ENCODE results near the gene NDFIP1.

Gene NDFIP1

DNA sequence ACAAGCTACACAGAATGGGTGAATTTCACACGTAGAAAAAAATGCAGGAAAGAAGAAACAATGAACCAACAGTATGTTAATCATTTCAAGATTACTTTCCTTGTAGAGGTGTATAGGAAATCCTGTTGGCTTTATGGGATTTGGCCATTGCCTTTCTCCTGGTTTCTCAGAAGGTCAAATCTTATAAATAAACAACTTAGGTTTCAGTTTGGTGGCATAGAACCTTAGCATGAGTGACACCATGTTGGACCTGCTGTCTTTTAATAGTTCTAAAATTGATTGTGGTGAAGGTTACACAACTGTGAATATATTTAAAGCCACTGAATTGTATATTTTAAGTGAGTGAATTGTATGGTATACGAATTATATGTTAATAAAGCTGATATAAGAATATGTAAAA is 16.7 kb upstream of the NDFIP1 start:
- DNase-seq, result no peak

DNA sequence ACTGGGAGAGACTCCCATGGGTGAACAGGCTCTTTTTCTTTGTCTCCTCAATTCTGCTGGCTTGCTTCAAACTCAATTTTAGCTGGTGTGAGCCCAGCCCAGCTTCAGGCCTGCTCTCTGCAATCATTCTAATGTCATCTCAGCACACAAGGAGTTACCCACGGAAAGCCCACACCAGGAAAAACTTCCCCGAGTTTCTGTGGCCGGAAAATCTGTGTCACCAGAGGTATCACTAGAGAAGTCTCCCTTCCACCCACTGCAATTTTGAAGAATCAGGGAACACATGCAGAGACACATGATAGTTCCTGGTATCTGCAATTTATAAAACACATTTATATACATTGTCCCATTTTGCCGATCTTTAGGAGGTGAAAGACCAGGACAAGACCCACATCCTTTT is 13.5 kb upstream of the NDFIP1 start:
- DNase-seq, result no peak

DNA sequence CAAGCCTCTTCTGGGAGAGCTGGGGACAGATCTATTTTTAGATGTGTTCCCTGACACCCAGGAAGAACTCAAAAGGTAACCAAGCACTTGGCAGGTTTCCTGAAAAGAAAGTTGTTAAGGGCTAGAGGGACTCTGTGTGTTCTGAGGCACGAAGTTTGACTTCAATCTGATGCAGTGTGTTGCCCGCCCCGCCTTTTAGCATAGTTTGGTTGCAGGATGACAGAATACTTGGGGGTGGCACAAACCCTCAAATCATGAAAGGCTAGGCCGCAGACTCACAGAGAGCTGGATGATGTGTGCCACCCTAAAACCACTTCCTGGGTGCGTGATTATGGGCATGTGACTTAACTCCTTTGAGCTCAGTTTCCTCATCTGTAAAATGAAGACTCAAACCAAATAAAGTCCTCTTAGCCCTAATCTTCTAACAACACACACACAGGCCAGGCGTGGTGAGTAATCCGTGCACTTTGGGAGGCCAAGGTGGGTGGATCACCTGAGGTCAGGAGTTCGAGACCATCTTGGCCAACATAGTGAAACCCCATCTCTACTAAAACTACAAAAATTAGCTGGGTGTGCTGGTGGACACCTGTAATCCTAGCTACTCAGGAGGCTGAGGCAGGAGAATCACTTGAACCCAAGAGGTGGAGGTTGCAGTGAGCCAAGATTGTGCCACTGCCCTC is 12.8 kb upstream of the NDFIP1 start:
- DNase-seq, result no peak

DNA sequence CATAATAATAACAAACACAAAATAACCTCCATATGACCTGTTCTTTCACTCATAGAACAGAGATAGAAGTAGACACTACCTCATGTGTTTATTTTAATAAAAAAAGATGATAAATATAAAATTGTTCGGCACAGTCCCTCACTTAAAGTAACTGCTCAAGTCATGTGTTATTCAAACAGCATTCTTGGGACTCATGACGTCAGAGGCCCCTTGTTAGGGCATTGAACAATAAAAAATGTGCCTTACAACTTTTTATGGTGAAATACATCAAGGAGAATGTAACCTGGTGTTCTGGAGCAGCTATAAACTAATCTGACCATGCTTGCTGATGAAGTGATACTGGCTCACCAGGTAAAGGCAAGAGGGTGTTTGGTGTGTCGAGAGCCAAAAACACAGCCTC is 12.2 kb upstream of the NDFIP1 start:
- no peak for DNase-seq

DNA sequence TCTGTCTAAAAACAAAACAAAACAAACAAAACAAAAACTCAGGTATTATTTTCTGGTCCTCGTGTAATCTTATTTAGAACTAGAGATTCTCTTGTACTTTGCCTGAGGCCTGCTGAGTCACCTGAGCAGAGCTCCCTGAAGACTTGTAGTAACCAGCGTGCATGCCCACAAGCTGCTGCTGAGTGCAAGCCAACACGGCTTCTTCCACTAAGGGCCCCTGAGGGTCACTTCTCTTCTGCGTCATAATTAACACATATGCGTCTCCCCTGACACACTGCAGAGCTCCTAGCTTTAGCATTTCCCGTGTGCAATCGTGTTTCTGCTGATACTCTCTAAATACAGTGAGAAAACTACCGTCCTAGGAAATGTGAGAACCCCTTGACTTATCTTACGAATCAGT is 10.9 kb upstream of the NDFIP1 start:
- DNase-seq, result no peak

DNA sequence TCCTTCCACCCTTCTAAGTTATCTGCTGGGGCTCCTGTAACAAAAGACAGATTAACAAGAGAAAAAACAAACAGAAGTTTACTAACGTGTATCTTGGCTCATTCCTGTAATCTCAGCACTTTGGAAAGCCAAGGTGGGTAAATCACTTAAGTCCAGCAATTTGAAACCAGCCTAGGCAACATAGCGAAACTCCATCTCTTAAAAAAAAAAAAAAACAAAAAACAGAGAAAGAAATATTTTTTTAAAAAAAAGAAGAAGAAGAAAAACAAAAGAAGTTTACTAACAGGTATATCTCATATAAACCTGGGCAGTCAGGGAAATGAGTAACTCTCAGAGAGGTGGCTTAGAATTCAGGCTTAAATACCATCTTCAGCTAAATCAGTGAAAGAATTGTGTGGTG is 10.3 kb upstream of the NDFIP1 start:
- DNase-seq, result no peak

DNA sequence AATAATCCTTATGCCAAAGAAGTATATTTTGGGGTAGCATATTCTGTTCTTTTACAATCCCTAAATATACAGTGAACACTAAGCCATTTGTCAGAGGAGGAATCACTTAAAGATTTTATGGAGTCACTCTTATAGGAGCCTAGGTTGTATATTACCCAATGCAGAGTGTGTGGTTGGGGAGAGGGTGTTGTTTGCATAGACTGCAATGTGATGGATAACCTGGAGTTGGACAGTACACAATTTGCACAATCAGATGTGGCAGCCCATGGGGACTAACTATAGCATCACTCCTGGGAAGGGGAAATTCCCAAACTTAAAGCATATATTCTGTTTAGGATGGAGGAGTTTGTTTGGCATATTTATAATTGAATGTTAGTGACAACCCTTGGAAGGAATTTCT is 9.6 kb upstream of the NDFIP1 start:
- DNase-seq, result no peak

DNA sequence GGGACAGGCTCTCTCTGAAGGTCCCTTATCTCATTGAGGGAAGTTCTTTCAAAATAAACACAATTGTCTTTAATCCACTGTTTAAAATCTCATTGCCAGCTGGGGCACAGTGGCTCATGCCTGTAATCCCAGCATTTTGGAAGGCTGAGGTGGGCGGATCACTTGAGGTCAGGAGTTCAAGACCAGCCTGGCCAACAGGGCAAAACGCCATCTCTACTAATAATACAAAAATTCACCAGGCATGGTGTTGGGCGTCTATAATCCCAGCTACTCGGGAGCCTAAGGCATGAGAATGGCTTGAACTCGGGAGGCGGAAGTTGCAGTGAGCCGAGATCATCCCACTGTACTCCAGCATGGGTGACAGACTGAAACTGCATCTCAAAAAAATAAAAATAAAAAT is 8.3 kb upstream of the NDFIP1 start:
- no peak for DNase-seq

DNA sequence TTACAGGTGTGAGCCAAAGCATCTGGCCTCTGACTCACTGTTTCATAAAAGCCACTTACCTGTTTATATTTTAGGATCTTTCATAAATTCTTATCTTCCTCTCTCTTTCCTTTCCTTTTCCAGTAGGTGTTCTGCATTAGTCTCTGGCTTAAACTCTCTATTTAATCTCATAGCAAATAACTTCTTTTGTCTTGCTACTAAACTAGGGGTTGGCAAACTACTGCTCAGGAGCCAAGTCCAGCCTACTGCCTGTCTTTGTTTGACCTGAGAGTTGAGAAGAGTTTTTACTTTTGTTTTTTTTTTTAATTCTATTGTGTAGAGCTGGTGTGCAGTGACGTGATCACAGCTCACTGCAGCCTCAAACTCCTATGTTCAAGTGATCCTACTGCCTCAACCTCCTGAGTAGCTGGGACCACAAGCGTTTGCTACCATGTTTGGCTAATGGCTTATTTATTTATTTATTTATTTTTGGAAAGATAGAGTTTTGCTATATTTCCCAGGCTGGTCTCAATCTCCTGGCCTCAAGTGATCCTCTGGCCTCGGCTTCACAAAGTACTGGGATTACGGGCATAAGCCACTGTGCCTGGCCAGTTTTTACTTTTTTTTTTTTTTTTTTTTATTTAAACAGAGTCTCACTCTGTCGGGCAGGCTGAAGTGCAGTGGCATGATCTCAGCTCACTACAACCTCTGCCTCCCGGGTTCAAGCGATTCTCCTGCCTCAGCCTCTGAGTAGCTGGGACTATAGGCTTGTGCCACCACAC is 5.4 kb upstream of the NDFIP1 start:
- DNase-seq, result no peak

DNA sequence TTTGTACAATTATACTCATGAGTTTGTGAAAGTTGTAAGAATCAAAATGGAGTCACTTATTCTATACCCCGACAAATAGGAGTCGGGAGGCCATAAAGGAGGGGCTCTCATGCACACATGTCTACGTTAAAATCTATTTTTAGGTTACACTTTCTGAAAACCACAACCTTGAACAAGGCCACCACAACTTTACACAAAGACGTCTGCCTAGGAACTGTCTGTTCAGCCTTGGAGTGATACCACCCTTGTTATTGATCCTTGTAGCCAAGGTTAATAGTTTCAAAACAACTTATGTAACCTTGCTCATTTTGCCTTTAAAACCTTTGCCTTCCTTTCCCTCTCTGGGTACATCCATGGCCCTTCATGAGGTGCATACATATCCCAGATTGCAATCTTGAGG is 4.1 kb upstream of the NDFIP1 start:
- DNase-seq, result no peak

DNA sequence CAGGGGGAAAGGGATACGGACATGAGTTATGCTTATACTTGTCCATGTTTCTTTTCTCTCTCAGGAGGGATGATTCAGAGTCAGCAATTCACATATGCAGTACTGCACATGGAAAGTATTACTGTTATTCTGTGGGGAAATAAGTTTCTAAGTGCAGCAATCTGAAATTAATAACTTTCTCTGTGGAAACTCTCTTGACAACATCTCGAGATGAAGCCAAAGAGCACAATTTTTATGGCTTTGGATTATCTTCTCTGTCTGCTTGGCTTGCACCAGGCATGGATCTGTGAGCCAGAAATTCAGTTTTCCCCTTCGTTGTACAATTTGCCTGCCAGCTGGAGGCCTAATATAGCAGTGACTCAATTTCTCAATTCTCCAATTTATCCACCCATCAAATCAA is 2.5 kb upstream of the NDFIP1 start:
- DNase-seq, result no peak

DNA sequence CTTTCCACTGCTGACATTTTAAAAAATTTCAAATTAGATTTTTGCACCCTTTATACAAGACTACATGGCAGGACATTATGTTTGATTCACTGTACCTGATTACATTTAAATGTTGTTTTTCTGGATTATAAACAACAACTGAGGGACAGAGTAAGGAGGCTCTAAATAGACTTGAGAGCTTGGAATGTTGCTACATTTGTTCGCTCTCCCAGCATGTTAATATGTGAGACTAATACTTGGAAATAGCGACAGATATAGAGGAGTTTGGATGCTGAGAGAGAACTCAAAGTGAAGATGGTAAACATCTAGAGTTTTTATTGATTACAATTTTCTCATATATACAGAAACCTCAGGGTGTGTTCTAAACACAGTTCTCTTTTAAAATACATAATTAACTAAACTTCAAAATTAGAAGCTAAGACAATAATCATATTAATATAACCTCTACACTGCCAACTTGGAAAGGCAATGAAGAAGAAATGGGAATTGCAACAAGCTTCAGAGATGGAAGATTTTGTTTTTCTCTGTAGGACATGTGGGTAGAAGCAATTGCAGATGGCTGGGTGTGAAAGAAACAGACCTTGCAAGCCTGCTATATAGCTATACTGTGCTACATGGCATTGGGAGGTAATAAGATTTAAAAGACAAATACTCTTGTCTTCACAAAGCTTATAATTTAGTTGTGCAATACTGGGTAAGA is 1.4 kb upstream of the NDFIP1 start:
- DNase-seq, result no peak

DNA sequence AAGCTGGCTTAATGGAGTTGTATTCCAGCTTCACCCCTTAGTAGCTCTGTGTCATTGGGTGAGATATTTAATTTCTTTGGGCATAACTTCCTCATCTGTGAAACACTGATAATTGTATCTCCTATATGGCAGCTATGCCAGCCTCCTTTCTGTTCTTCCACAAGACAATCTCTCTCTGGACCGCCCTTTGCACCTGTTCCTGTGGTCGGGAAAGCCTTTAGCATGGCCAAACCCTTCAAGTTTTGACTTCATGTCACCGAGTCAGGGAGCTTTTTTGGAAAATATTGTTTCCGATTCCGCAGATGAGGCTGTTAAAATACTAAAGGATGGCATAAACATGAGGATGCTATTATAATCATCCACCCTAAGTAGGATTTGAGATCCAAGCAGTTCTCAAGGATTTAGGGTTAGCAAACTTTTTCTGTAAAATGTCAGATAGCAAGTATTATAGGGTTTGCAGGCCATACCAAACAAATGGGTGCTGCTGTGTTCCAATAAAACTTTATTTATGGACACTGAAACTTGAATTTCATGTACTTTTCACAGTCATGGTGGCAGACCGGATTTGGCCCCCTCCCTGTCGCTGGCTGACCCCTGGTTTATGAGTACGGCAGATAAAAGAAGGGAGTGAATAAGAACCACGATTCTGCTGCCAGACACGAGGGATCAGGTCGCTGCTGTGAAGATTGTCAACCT is 695 bp upstream of the NDFIP1 start:
- DNase-seq, result no peak

DNA sequence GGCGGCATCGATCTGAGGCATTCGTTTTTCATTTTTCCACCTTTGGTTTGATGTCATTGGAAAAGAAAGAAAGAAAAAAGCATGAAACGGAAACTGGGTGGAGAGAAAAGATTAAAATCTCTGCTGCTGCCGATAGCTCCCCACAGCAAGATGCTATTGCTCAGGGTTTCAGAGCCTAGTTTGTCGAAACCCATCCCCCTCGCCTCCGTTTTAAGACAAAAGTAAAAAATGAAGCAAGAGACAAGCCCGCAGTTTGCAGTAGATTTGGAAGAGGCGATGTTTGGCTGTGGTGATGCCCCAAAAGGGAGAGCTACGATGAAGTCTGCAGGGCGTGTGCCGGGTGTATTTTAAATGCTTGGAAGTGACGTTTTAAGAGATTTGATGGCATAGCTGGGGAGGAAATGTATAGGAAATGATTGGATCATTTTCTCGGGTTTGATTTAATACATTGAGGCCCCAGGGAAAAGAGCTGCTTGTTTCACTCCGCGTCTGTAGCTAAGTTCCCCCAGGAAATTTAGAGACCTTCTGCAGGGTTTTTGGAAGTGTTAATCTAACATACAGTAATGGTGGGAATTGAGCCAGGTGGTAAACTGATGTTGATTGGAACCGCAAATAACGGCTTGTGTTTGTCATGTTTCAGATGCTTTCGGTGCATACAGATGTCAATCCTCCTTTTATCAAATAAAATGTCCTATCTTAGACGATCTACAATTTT is 909 bp downstream of the NDFIP1 start:
- no peak for DNase-seq

DNA sequence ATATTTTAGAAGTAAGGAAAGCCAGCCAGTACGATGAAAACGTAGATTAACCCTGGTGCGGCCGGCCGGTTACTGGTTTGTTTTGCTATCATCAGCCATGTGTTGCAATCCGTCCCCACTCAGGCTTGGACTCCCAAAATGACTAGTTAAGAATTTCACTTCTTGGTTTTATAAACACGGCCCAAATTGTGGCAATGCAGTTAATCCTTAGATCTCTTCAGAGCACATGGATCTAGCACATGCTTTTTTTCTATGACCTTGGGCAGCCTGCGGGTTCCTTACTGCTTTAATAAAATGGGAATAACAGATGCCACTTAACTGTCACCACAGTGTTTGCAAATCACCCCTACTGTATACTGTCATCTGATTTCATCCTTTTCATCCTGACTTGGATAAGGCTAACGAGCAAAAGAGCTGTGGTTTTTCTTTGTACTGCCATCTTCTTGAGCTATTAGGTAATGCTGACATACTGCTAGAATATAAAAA is 1.5 kb downstream of the NDFIP1 start:
- no peak for DNase-seq

DNA sequence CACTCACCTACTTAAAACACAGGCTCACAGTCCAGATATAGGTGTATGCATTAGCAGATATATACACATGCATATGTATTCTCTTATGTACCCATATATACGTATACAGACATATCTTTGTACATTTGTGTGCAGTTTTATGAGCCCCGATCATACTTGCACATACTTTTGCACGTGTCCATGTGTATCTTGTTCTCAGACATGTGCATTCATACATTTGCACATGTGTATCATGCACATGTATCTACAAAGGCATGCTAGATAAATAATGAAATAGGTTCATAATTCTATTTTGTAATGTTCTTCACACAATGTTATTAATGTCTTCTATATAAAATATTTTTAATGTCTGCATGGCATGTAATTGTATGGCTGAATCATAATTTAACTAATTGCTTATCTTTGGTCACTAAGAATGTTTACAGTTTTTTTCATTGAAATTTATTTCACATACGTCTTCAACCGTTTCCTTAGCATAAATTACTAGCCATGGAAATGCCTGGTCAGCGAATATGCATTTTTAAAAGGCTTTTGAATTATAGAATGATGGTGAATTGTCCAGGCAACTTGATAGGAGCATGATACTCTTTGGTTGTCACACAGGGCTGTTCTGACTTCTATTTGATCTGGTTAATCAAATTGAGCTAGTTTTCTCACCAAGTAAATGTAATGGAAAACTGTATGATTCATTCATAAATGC is 2.6 kb downstream of the NDFIP1 start:
- DNase-seq, result no peak

DNA sequence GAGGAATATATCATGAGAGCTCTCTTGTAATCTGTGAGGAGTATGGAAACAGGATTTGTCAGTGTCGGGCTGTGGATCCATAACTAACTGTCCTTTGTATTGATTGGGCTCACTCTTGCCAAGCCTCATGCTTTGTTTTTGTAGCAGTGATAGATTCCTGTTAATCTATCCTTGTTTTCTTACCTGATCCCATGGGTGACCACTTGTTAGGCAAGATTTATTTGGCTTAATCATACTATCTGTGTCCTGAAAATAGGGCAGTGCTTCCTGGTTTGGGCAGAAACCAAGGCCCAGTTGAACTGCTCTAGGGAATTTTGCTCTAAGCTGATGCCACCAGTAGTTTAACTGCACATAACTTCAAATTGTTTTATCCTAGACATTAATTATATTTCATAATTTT is 6.1 kb downstream of the NDFIP1 start:
- DNase-seq, result no peak

DNA sequence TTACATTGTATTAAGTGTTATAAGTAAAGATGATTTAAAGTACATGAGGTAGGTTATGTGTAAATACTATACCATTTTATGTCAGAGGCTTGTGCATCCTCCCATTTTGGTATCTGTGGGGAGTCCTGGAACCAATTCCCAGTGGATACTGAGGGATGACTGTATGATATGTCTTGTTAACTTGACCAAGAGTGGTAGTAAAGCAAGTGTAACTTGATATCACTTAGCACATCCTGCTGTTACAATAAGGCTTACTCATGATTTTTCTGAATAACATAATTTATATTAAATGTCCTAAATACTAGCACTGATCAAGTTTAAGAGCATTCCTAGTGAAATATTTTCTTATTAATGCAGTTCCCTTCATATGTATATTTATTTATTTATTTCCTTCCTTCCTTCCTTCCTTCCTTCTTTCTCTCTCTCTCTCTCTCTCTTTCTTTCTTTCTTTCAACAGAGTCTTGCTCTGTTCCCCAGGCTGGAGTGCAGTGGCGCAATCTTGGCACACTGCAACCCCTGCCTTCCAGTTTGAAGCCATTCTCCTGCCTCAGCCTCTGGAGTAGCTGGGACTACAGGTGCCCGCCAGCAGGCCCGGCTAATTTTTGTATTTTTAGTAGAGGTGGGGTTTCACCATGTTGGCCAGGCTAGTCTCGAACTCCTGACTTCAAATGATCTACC is 7.5 kb downstream of the NDFIP1 start:
- no peak for DNase-seq

DNA sequence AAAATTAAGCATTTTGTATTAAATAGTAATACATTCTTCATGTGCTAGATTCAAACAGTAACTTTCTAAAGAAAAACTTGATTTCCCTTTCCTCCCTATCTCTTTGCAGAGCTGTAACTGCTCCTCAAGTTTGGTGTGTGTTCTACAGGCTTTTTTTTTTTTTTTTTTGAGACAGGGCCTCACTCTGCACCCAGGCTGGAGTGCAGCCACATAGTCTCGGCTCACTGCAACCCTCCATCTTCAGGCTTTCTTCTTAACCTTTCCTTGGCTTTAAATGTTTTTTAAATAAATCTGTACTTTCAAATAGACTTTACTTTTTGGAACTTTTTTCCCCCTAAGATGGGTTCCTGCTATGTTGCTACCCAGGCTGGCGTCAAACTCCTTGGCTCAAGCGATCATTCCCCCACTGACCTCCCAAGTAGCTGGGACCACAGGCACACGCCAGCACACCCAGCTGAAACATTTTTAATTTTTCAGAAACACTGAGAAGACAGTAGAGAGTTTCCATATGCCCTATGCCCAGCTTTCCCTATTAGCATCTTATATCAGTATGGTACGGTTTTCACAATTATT is 9.1 kb downstream of the NDFIP1 start:
- no peak for DNase-seq

DNA sequence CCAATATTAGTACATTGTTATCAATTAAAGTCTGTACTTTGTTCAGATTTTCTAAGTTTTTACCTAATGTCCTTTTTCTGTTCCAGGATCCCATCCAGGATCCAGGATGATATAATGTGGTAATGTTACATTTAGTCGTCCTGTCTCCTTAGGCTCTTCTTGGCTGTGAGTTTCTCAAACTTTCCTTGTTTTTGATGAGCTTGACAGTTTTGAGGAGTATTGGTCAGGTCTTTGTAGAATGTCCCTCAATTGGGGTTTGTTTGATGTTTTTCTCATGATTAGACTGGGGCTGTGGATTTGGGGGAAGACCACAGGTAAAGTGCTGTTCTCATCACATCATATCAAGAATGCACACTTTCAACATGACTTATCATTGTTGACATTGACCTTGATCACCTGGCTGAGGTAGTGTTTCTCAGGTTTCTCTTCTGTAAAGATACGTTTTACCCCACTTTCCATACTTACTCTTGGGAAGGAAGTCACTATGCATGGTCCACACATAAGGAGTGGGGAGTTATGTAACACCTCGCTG is 9.6 kb downstream of the NDFIP1 start:
- DNase-seq, result no peak
